T-cell (primary cell): Measurements from ENCODE around the gene PLXDC1. TPM values are rescaled to one million over a fixed set of nuclear protein-coding genes. Genes with fewer than 3 reads are reported as not detected.

Source experiments
- ATAC-seq, 4 experiments: fragments of 200-7000 bp in 3 of 4; fragments of 150-1000 bp in 1 of 4; cut with Tn5 transposase; replicated peaks in 1 of 4; 1 replicate in 3 of 4; 2 replicates in 1 of 4; pipeline ENCODE4 v1.10.0; 2021; ENCODE audit warnings: moderate library complexity in 3 of 4, mild to moderate bottlenecking in 2 of 4, moderate number of reproducible peaks in 1 of 4
- CTCF ChIA-PET, 2 donors: fragments of 300-600 bp; sonication (Branson Sonifier 250); formaldehyde crosslinking; loops; one replicate each; lab custom pipeline; 2022; ENCODE audit warnings: antibody characterized with exemption in 2 of 2; lab: Charles Lee
- POLR2A ChIA-PET, 2 donors: fragments of 300-600 bp; sonication (Branson Sonifier 250); formaldehyde crosslinking; loops; one replicate each; lab custom pipeline; 2022; ENCODE audit warnings: antibody characterized with exemption in 2 of 2; lab: Charles Lee
- DNase-seq, 35 experiments: peaks; one replicate each; pipeline versions ENCODE4 v3.0.0 to v3.0.0-alpha.2; 2013 to 2023
- H3K27ac ChIP-seq: one replicate; pipeline ENCODE4 v1.5.1; 2013; ENCODE audit warnings: low read length
- H3K27me3 ChIP-seq, 2 experiments: replicated peaks in 1 of 2; 1 replicate in 1 of 2; 2 replicates in 1 of 2; pipeline versions ENCODE4 v1.6.1 to v1.7.0; 2013; ENCODE audit warnings: low read length in 1 of 2, mixed read lengths in 1 of 2; ENCODE audit not compliant: control insufficient read depth in 2 of 2, insufficient read depth in 2 of 2; ENCODE audit errors: extremely low read depth in 1 of 2
- H3K36me3 ChIP-seq, 2 donors: 1 replicate in 1 of 2; 2 replicates in 1 of 2; pipeline versions ENCODE4 v1.6.1 to v1.7.0; 2013; ENCODE audit warnings: low read length in 1 of 2; ENCODE audit not compliant: control insufficient read depth in 2 of 2, insufficient read depth in 1 of 2; ENCODE audit errors: extremely low read depth in 1 of 2
- H3K4me1 ChIP-seq, 2 experiments: 1 replicate in 1 of 2; 2 replicates in 1 of 2; pipeline versions ENCODE4 v1.6.1 to v1.7.0; 2013; ENCODE audit warnings: low read length in 2 of 2, mixed read lengths in 1 of 2; ENCODE audit not compliant: insufficient read depth in 2 of 2, control insufficient read depth in 1 of 2; ENCODE audit errors: extremely low read depth in 1 of 2
- H3K4me3 ChIP-seq, 2 donors: 1 replicate in 1 of 2; 2 replicates in 1 of 2; pipeline versions ENCODE4 v1.5.1 to v1.7.0; 2013; ENCODE audit warnings: mild to moderate bottlenecking in 2 of 2, low read length in 1 of 2, moderate library complexity in 1 of 2; ENCODE audit not compliant: control insufficient read depth in 1 of 2; ENCODE audit errors: extremely low read depth in 1 of 2
- H3K9me3 ChIP-seq: 2 replicates; pipeline ENCODE4 v1.7.0; 2013
- H3K27ac Mint-ChIP-seq, 2 donors: one replicate each; pipeline ENCODE4 v1.8.0; 2020 to 2021; ENCODE audit warnings: mild to moderate bottlenecking in 2 of 2, mixed read lengths in 2 of 2
- H3K27me3 Mint-ChIP-seq, 2 donors: one replicate each; pipeline ENCODE4 v1.8.0; 2021 to 2022; ENCODE audit warnings: mixed read lengths in 2 of 2
- H3K36me3 Mint-ChIP-seq: one replicate; pipeline ENCODE4 v1.8.0; 2021; ENCODE audit warnings: mixed read lengths
- H3K4me1 Mint-ChIP-seq, 3 donors: one replicate each; pipeline ENCODE4 v1.8.0; 2020 to 2022; ENCODE audit warnings: mixed read lengths in 3 of 3, mild to moderate bottlenecking in 1 of 3
- H3K4me3 Mint-ChIP-seq, 3 donors: one replicate each; pipeline ENCODE4 v1.8.0; 2020 to 2022; ENCODE audit warnings: mild to moderate bottlenecking in 3 of 3, mixed read lengths in 3 of 3, moderate library complexity in 3 of 3
- H3K9me3 Mint-ChIP-seq, 3 donors: one replicate each; pipeline ENCODE4 v1.8.0; 2020 to 2022; ENCODE audit warnings: mixed read lengths in 3 of 3
- WGBS: methylation state at CpG from one replicate; pipeline ENCODE4 v1.1.5; 2013; ENCODE audit warnings: missing lambda C conversion rate; ENCODE audit not compliant: insufficient coverage; 5-methylcytosine and 5-hydroxymethylcytosine counted together
- total RNA-seq, 35 experiments: library from RNA in 6 of 35; stranded (reverse) in 6 of 35; fragments of 120-200 nt in 1 of 35; gene quantifications; one replicate each; pipeline versions ENCODE4 v1.2.1 to v1.2.4 and lab custom pipeline; 2013 to 2026

The PLXDC1 gene
- total RNA-seq, 5 donors from 2014 or later (not counting 1 experiment from before 2014, with no cell fraction given): 6.3 to 74.9 (median 13.9) TPM

GRCh38 chr17:39158623-39159022 lies 7.2 kb upstream of the PLXDC1 start:
- Mint-ChIP-seq H3K9me3 (no peaks in the 10 kb centered on the region), H3K27ac (no peak overlapping the region), H3K27me3 (peaks cover 0 to 8% of the 10 kb centered on the region in 2 donors), H3K4me3 (no peak overlapping the region), H3K4me1 (peaks cover 5 to 15% (median 8%) of the 10 kb centered on the region in 3 donors), H3K36me3 (peaks cover 4% of the 10 kb centered on the region)
- ATAC-seq (no peak), DNase-seq (no peak)
- no peak overlapping the region for H3K4me3 ChIP-seq
- peaks cover 0 to 21% of the 10 kb centered on the region in 2 experiments for H3K27me3 ChIP-seq
- WGBS: 72% methylated on average over 2 of the region's 2 CpGs
- H3K9me3 ChIP-seq: no peaks in the 10 kb centered on the region
- ChIA-PET POLR2A (interaction anchor here in 1 of 2 donors (0.6 kb wide), 1 partner anchor 10 kb away, joined by 4 read pairs; no protein-coding TSS in a partner anchor), CTCF (interaction anchor here in 1 of 2 donors (0.6 to 0.7 kb wide), 3 partner anchors 77 to 484 kb away, joined by 3 to 4 read pairs (median 4); no protein-coding TSS in a partner anchor)
- H3K27ac ChIP-seq: no peak overlapping the region
- H3K36me3 ChIP-seq: no peaks in the 10 kb centered on the region
- peaks cover 0 to 13% of the 10 kb centered on the region in 2 experiments for H3K4me1 ChIP-seq

- Mint-ChIP-seq H3K27me3 (peaks cover 0 to 9% of the 10 kb centered on the region in 2 donors), H3K4me3 (no peak overlapping the region), H3K36me3 (peaks cover 5% of the 10 kb centered on the region), H3K9me3 (no peaks in the 10 kb centered on the region), H3K4me1 (peaks cover 22 to 35% (median 25%) of the 10 kb centered on the region in 3 donors), H3K27ac (peak overlapping the region in 1 of 2 donors; percentile 6)
- Histone ChIP-seq H3K9me3 (no peaks in the 10 kb centered on the region), H3K36me3 (no peaks in the 10 kb centered on the region), H3K27ac (no peak overlapping the region), H3K4me3 (no peak overlapping the region), H3K4me1 (peaks cover 0 to 33% of the 10 kb centered on the region in 2 experiments), H3K27me3 (peaks cover 0 to 11% of the 10 kb centered on the region in 2 experiments)
- ChIA-PET CTCF (no interaction called here), POLR2A (no interaction called here)
- ATAC-seq (no peak), DNase-seq (no peak)
- WGBS: 93% methylated on average over 2 of the region's 7 CpGs
Measured at GRCh38 chr17:39156491-39156890, 5.1 kb upstream of the PLXDC1 start.

DNA sequence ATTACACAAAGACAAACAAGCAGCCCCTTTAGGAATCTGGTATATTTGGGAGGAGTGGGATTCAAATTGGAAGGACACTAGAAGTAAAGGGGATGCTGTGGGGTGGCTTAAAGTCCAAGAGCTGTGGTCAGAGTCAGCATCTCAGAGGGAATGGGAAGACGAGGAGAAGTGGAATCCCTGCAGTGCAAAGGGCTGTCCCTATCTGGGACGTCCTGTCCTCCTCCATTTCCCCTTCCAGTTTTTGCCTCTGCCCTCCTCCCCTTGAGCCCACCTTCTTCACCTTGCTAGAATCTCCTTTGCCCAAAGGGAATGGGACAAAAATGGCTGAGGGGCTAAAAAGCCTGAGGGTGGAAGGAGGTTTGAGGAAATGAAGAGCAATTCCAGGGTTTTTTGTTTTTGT lies 4.2 kb upstream of the PLXDC1 start:
- DNase-seq (no peak), ATAC-seq (no peak)
- no CpG with 5 or more reads among the region's 2 CpGs for WGBS
- peaks cover 24 to 36% (median 30%) of the 10 kb centered on the region in 3 donors for H3K4me1 Mint-ChIP-seq
- ChIA-PET CTCF (interaction anchor here in 1 of 2 donors (5.1 kb wide), 1 partner anchor 8 kb away, joined by 51 read pairs; no protein-coding TSS in a partner anchor), POLR2A (no interaction called here)
- Histone ChIP-seq H3K27me3 (peaks cover 0 to 9% of the 10 kb centered on the region in 2 experiments), H3K4me3 (no peak overlapping the region), H3K9me3 (no peaks in the 10 kb centered on the region), H3K4me1 (peaks cover 0 to 39% of the 10 kb centered on the region in 2 experiments), H3K36me3 (no peaks in the 10 kb centered on the region), H3K27ac (no peak overlapping the region)
- no peak overlapping the region for H3K27ac Mint-ChIP-seq
- H3K4me3 Mint-ChIP-seq: peak overlapping the region in 1 of 3 donors; percentile 24
- H3K9me3 Mint-ChIP-seq: no peaks in the 10 kb centered on the region
- H3K36me3 Mint-ChIP-seq: peaks cover 5% of the 10 kb centered on the region
- peaks cover 0 to 9% of the 10 kb centered on the region in 2 donors for H3K27me3 Mint-ChIP-seq

DNA sequence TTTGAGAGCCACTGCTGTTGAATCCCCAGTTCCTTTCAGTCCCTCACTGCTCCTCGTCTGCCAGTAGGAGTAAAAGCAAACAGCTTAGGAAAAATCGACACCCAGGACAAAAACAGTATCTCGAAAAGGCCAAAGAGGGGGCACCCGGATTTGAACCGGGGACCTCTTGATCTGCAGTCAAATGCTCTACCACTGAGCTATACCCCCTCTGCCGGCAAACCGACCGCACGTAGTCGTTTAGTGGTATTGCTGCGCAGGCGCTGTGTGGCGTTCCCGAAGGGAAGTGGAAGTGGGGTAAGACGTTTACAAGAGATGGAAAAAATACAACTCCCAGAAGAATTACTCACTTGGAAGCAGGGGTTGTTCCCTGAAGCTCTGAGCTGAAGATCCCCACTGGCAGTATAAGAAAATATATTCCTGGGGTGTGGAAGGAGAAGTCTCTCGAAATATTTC lies 2.2 kb upstream of the PLXDC1 start:
- peak overlapping the region; percentile 96 to 99 for H3K27ac Mint-ChIP-seq
- ATAC-seq (peak; percentile 57 to 66 (median 59)), DNase-seq (peak; percentile 76 to 97 (median 90))
- Histone ChIP-seq H3K36me3 (no peaks in the 10 kb centered on the region), H3K4me3 (peak overlapping the region; percentile 92 to 99), H3K9me3 (no peaks in the 10 kb centered on the region), H3K4me1 (peaks cover 2 to 53% of the 10 kb centered on the region in 2 experiments), H3K27me3 (peaks cover 0 to 16% of the 10 kb centered on the region in 2 experiments), H3K27ac (peak overlapping the region; percentile 70)
- ChIA-PET CTCF (interaction anchor here (0.6 to 5.1 kb wide), 33 partner anchors 10 to 1152 kb away, joined by 3 to 134 read pairs (median 5); partner anchors contain the start of genes ARL5C (in 1 of the 2), CWC25 (in 1 of the 2), LASP1 (in 1 of the 2) and LASP1NB (in 1 of the 2)), POLR2A (interaction anchor here (0.6 to 1.1 kb wide), 4 partner anchors 46 to 913 kb away, joined by 3 to 6 read pairs (median 4); no protein-coding TSS in a partner anchor)
- H3K27me3 Mint-ChIP-seq: peaks cover 0 to 9% of the 10 kb centered on the region in 2 donors
- H3K9me3 Mint-ChIP-seq: no peaks in the 10 kb centered on the region
- H3K4me3 Mint-ChIP-seq: peak overlapping the region; percentile 95 to 100 (median 100)
- peaks cover 5% of the 10 kb centered on the region for H3K36me3 Mint-ChIP-seq
- peaks cover 43 to 56% (median 47%) of the 10 kb centered on the region in 3 donors for H3K4me1 Mint-ChIP-seq
- WGBS: no CpG with 5 or more reads among the region's 16 CpGs

- Histone ChIP-seq H3K36me3 (no peaks in the 10 kb centered on the region), H3K4me1 (peaks cover 2 to 53% of the 10 kb centered on the region in 2 experiments), H3K27ac (peak overlapping the region; percentile 70), H3K27me3 (peaks cover 0 to 16% of the 10 kb centered on the region in 2 experiments), H3K4me3 (peak overlapping the region; percentile 92 to 99), H3K9me3 (no peaks in the 10 kb centered on the region)
- ATAC-seq (peak in 3 of 4 experiments; percentile 17 to 29 (median 23)), DNase-seq (peak in 17 of 35 experiments; percentile 13 to 55 (median 33))
- POLR2A ChIA-PET: interaction anchor here in 1 of 2 donors (0.6 to 0.9 kb wide), 3 partner anchors 80 to 947 kb away, joined by 4 to 5 read pairs (median 5); no protein-coding TSS in a partner anchor
- Mint-ChIP-seq H3K4me1 (peaks cover 46 to 64% (median 54%) of the 10 kb centered on the region in 3 donors), H3K27me3 (peaks cover 0 to 9% of the 10 kb centered on the region in 2 donors), H3K4me3 (peak overlapping the region; percentile 95 to 100 (median 100)), H3K36me3 (peaks cover 5% of the 10 kb centered on the region), H3K27ac (peak overlapping the region; percentile 96 to 99), H3K9me3 (no peaks in the 10 kb centered on the region)
- WGBS: 13% methylated on average over 4 of the region's 25 CpGs
- CTCF ChIA-PET: interaction anchor here (0.6 to 5.1 kb wide), 28 partner anchors 12 to 415 kb away, joined by 3 to 134 read pairs (median 5); partner anchors contain the start of genes ARL5C (in 1 of the 2), CWC25 (in 1 of the 2), LASP1NB (in 1 of the 2) and RPL19 (in 1 of the 2)
Measured at GRCh38 chr17:39151943-39152818, 744 bp upstream of the PLXDC1 start.
